ENCODE measurements around the gene GLB1L3.

The GLB1L3 gene

DNA sequence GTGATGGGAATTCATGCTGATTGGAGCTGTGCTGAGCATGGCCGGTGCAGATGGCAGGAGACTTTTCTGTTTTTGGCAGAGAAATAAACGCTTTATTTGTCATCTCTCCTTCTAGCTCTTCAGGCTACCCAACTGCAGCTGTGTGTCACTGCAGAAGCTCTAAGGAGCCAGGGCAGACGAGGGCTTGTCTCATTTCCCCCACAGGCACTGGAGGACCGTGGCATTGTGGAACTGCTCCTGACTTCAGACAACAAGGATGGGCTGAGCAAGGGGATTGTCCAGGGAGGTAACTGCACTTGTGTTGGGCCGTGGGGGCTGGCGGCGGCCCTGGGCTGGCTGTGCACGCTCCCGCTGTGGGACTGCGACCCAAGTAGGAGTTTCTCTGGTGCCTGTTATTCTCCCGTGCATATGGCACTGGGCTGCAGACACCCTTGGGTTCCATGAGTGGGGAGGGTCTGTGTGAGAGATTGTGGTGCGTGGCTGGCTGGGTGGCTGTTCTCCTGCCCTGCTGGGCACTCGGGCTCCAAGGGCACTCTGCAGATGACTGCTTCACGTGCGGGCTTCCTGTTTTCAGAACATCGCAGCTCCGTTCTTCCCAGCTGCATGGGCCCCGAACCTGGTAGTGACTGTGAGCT, 82.8 kb downstream of the GLB1L3 start:
- TF ChIP-seq, protein P1, sequence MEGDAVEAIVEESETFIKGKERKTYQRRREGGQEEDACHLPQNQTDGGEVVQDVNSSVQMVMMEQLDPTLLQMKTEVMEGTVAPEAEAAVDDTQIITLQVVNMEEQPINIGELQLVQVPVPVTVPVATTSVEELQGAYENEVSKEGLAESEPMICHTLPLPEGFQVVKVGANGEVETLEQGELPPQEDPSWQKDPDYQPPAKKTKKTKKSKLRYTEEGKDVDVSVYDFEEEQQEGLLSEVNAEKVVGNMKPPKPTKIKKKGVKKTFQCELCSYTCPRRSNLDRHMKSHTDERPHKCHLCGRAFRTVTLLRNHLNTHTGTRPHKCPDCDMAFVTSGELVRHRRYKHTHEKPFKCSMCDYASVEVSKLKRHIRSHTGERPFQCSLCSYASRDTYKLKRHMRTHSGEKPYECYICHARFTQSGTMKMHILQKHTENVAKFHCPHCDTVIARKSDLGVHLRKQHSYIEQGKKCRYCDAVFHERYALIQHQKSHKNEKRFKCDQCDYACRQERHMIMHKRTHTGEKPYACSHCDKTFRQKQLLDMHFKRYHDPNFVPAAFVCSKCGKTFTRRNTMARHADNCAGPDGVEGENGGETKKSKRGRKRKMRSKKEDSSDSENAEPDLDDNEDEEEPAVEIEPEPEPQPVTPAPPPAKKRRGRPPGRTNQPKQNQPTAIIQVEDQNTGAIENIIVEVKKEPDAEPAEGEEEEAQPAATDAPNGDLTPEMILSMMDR (conservative IDR thresholded peaks at IDR 0.05; ENCODE audit: low read length): no peak
- DNase-seq (ENCODE audit: low read depth): no peak

DNA sequence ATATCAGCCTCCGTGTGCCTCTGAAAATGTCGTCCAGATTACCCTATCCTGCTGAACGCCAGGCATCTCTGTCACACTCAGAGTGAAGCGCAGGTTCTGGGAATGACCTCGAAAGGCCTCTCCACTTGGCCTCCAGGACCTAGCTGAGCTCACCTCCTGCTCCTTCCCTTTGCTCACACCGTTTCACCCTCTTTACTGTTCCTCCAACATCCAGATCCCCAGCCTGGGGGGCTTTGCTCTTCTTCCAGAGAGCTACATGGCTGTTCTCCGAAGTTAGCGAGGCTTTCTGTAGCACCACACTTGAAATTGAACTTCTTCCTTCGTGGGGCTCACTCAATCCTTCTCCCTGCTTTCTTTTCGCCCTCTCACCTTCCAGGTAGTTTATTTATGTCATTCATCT, 83.5 kb downstream of the GLB1L3 start:
- TF ChIP-seq, protein P1 (conservative IDR thresholded peaks at IDR 0.05; ENCODE audit: low read length): no peak
- no peak overlapping the region for H3K4me3 ChIP-seq (ENCODE audit: low read length)
- no peak for DNase-seq (ENCODE audit: low read depth)

More for the DNA sequence above, 82.8 kb downstream of the GLB1L3 start:
- no peak overlapping the region for H3K4me3 ChIP-seq (ENCODE audit: low read length)

DNA sequence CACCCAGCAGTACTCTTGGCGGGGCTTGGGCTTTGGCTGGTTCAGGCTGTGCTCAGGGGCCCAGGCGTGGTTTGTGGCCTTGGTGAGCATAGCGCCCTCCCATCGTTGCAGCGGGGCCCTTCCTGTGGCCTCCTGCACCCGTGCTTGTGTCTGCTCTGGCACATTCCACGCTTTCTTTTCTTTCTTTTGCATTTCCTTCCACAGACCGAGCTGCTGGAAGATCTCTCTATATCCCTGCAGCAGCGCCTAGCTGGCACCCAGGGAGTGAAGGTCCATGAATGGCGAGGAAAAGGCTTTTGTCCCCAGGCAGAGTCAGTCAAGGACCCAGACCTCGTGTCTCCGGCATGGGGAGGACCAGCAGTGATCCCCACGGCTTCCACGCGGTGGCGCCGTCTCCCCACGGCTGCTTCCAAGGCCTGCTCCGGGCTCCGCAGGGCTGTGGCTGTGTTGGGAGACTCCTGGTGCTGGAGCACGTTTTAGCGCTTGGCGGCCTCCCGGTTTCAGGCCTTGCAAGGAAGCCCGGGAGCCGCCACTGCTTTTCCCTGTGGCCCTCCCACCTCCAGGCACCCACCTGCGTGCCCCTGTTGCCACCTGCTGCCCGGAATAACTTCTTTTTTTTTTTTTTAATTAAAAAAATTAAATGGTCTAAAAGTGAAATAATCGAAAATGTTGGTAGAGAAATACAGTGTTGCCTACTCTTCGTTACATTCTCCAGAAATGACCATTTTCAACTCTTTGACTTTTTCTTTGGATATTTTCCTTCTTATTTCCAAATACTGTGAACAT, 84.1 kb downstream of the GLB1L3 start:
- no peak overlapping the region for H3K4me3 ChIP-seq (ENCODE audit: low read length)
- peak; percentile 39 for DNase-seq (ENCODE audit: low read depth)
- TF ChIP-seq, protein P1 (conservative IDR thresholded peaks at IDR 0.05; ENCODE audit: low read length): peak; percentile 60

DNA sequence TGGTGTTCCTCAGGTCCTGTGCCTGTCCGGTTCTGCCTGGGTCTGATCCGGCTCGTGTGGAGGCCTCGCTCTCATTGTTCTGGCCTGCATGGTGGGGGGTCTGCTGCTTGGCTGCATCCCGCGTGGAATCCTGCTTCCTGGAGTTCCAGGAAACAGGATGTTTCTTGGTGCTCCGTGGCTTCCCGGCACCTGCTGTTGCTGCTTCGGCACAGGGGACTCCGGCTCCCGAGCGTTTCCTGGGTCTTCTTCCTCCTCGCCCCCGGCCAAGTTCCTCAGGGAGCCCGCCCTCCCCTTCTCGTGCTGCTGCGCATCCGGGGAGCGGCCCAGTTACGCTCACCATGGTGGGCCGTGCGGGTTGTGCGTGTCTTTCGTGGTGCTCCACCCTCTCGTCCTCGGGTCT, 85.5 kb downstream of the GLB1L3 start:
- TF ChIP-seq, protein P1 (conservative IDR thresholded peaks at IDR 0.05; ENCODE audit: low read length): no peak
- no peak overlapping the region for H3K4me3 ChIP-seq (ENCODE audit: low read length)
- no peak for DNase-seq (ENCODE audit: low read depth)

DNA sequence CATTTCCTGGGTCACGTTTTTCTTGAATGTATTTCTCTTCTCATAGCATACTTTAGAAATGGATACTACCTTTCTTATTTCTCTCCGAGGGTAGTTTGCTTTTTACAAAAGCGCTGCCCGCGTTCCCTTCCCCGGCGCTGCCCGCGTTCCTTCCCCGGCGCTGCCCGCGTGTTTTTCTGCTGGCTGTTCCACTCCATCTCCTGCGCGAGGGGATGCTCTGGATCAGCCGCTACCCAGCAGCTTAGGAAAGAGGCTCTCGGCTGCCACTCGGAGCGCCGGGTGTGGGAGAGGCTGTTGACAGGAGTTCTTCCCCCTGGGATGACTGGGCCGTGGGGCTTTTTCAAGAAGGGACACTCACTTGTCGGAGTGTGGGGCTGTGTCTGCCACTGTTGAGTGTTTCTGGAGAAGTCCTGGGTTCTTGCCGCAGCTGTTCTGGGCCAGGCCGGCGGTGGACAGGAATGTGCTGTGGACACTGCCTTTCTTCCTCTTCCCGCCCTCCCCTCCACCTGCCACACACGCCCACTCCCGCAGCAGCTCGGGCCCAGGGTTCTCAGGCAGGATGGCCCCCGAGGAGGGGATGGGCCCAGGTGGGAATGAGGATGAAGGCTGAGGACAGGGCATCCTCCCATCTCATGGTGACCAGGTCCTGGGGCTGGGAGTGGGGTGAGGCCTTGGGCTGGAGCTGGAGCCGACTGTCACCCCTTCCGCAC, 86.2 kb downstream of the GLB1L3 start:
- no peak overlapping the region for H3K4me3 ChIP-seq (ENCODE audit: low read length)
- no peak for DNase-seq (ENCODE audit: low read depth)
- TF ChIP-seq, protein P1 (conservative IDR thresholded peaks at IDR 0.05; ENCODE audit: low read length): no peak

DNA sequence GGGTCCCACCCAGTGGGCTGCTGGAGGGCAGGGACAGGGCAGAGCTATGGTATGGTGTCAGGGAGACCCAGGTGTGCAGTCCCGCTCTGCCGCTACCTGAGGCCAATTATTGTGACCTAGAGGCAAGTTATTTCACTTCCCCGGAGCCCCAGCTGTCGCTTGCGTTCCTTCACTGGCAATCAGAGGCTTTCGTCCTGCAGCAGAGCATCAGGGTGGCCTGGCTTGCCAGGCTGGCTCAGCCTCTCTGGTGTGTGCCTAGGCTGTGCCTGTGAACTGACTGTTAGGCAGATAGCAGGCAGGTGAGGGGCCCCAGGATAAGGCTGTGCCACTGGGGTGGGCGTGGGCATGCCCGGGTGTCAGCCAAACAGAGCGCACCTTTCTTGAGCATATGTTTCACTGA, 87.0 kb downstream of the GLB1L3 start:
- DNase-seq (ENCODE audit: low read depth): no peak
- TF ChIP-seq, protein P1 (conservative IDR thresholded peaks at IDR 0.05; ENCODE audit: low read length): no peak

More for the DNA sequence above, 87.0 kb downstream of the GLB1L3 start:
- H3K4me3 ChIP-seq (ENCODE audit: low read length): no peak overlapping the region
